A549 (cell line): ENCODE data around the gene FAAH. TPM values are rescaled to one million over a fixed set of nuclear protein-coding genes. Genes with fewer than 3 reads are reported as not detected.
A peak's percentile ranks its signal among the peaks of the same experiment; 100 is the strongest.

Experiments
- ATAC-seq, 2 experiments: fragments of 200-7000 bp in 1 of 2; fragments of >200 bp in 1 of 2; cut with Nextera tagmentation in 1 of 2; cut with Tn5 transposase in 1 of 2; 3 replicates each; pipeline versions ENCODE4 v1.8.0 to v1.9.1; 2018 to 2020; ENCODE audit warnings: mild to moderate bottlenecking in 1 of 2, moderate library complexity in 1 of 2
- CTCF ChIA-PET: fragments of 300-600 bp; sonication (Branson Sonifier 250); formaldehyde crosslinking; extraction: SDS; loops from one replicate; lab custom pipeline; 2021; ENCODE audit warnings: antibody characterized with exemption, inconsistent platforms; lab: Yijun Ruan, JAX
- POLR2A ChIA-PET: fragments of 350-600 bp; formaldehyde crosslinking; extraction: SDS; loops from one replicate; lab custom pipeline; 2021; ENCODE audit warnings: antibody characterized with exemption, inconsistent platforms; lab: Yijun Ruan, JAX
- DNase-seq, 2 experiments: peaks; one replicate each; pipeline versions ENCODE4 v3.0.0 to v3.0.0-alpha.2; 2011 to 2016; ENCODE audit warnings: low read depth in 1 of 2, low spot score in 1 of 2
- FAIRE-seq: peaks from 2 replicates; lab custom pipeline; 2011; peaks lifted over from hg19 to GRCh38; lab: Jason Lieb, UNC
- H3K27ac ChIP-seq, 2 experiments: fragments of >200 bp; sonication (Bioruptor Twin); formaldehyde crosslinking; 3 replicates each; pipeline ENCODE4 v1.5.1; 2016 to 2017
- H3K4me1 ChIP-seq: fragments of >200 bp; sonication (Bioruptor Twin); formaldehyde crosslinking; 3 replicates; pipeline ENCODE4 v1.6.1; 2016
- H3K4me2 ChIP-seq: fragments of >200 bp; sonication (Bioruptor Twin); formaldehyde crosslinking; 3 replicates; pipeline ENCODE4 v1.6.1; 2016
- H3K4me3 ChIP-seq: fragments of >200 bp; sonication (Bioruptor Twin); formaldehyde crosslinking; 3 replicates; pipeline ENCODE4 v1.5.1; 2016
- H3K9me3 ChIP-seq: fragments of >200 bp; sonication (Bioruptor Twin); formaldehyde crosslinking; 3 replicates; pipeline ENCODE4 v1.6.1; 2016
- ATOH8 ChIP-seq: fragments of 250-450 bp; sonication (Bioruptor Pico); IDR thresholded peaks from 2 replicates; pipeline ENCODE4 v1.5.0; 2020; ENCODE audit warnings: low read depth, mild to moderate bottlenecking, moderate library complexity
- CHD4 ChIP-seq: fragments of 200-600 bp; sonication (generic); IDR thresholded peaks from 2 replicates; pipeline ENCODE4 v1.6.1; 2016; ENCODE audit warnings: antibody characterized with exemption, mild to moderate bottlenecking, borderline replicate concordance
- EHF ChIP-seq: fragments of 250-450 bp; sonication (Bioruptor Pico); IDR thresholded peaks from 2 replicates; pipeline ENCODE4 v1.5.0; 2020; ENCODE audit warnings: mild to moderate bottlenecking
- EP300 ChIP-seq, 2 experiments: fragments of >200 bp; sonication (Bioruptor Twin); formaldehyde crosslinking; IDR thresholded peaks; 2 replicates in 1 of 2; 3 replicates in 1 of 2; pipeline ENCODE4 v1.6.1; 2016 to 2017
- FOSB ChIP-seq: fragments of 250-450 bp; sonication (Bioruptor Pico); IDR thresholded peaks from 2 replicates; pipeline ENCODE4 v1.5.0; 2020; ENCODE audit warnings: mild to moderate bottlenecking, moderate library complexity
- FOXS1 ChIP-seq: fragments of 250-450 bp; sonication (Bioruptor Pico); IDR thresholded peaks from 2 replicates; pipeline ENCODE4 v1.5.0; 2020; ENCODE audit warnings: mild to moderate bottlenecking, moderate library complexity
- HMGXB4 ChIP-seq: fragments of 250-450 bp; sonication (Bioruptor Pico); IDR thresholded peaks from 2 replicates; pipeline ENCODE4 v1.5.0; 2021; ENCODE audit warnings: mild to moderate bottlenecking, moderate library complexity, borderline replicate concordance
- HOXB5 ChIP-seq: fragments of 250-450 bp; sonication (Bioruptor Pico); IDR thresholded peaks from 2 replicates; pipeline ENCODE4 v1.5.0; 2020; ENCODE audit warnings: mild to moderate bottlenecking, moderate library complexity
- JUN ChIP-seq, 2 experiments: fragments of >200 bp; sonication (Bioruptor Twin); formaldehyde crosslinking; IDR thresholded peaks; 2 replicates in 1 of 2; 3 replicates in 1 of 2; pipeline ENCODE4 v1.6.1; 2016 to 2017
- JUNB ChIP-seq: fragments of >200 bp; sonication (Bioruptor Twin); formaldehyde crosslinking; IDR thresholded peaks from 2 replicates; pipeline ENCODE4 v1.6.1; 2016
- MYC ChIP-seq: IDR thresholded peaks from 2 replicates; pipeline ENCODE4 v1.6.1; 2012; ENCODE audit warnings: mild to moderate bottlenecking, inconsistent platforms, low read length, improper control_type of control experiment, borderline replicate concordance
- NR3C1 ChIP-seq: fragments of >200 bp; sonication (Bioruptor Twin); formaldehyde crosslinking; IDR thresholded peaks from 3 replicates; pipeline ENCODE4 v1.6.1; 2017
- PBX3 ChIP-seq: IDR thresholded peaks from 2 replicates; pipeline ENCODE4 v1.6.1; 2012
- PHF8 ChIP-seq: fragments of 200-600 bp; sonication (generic); IDR thresholded peaks from 2 replicates; pipeline ENCODE4 v1.6.1; 2016; ENCODE audit warnings: low read depth, mild to moderate bottlenecking, antibody characterized with exemption, moderate library complexity, borderline replicate concordance
- POLR2A ChIP-seq: IDR thresholded peaks from 2 replicates; pipeline ENCODE4 v1.6.1; 2012; ENCODE audit warnings: mild to moderate bottlenecking, low read length
- RAD21 ChIP-seq, 2 experiments: fragments of >200 bp in 1 of 2; sonication (Bioruptor Twin) in 1 of 2; formaldehyde crosslinking in 1 of 2; IDR thresholded peaks in 1 of 2; conservative IDR thresholded peaks in 1 of 2; 2 replicates in 1 of 2; 3 replicates in 1 of 2; pipeline ENCODE4 v1.6.1; 2012 to 2018; ENCODE audit warnings: inconsistent platforms in 1 of 2
- REST ChIP-seq: fragments of 200-600 bp; sonication (generic); IDR thresholded peaks from 2 replicates; pipeline ENCODE4 v1.6.1; 2016; ENCODE audit warnings: antibody characterized with exemption, mild to moderate bottlenecking, moderate library complexity
- RNF2 ChIP-seq: fragments of 200-600 bp; sonication (generic); IDR thresholded peaks from 2 replicates; pipeline ENCODE4 v1.6.1; 2016; ENCODE audit warnings: low read depth, mild to moderate bottlenecking, antibody characterized with exemption, moderate library complexity, borderline replicate concordance
- SREBF2 ChIP-seq: fragments of 450-650 bp; IDR thresholded peaks from 2 replicates; pipeline ENCODE4 v1.6.1; 2014; ENCODE audit warnings: mild to moderate bottlenecking, moderate library complexity
- ZC3H11A ChIP-seq: fragments of 450-650 bp; IDR thresholded peaks from 2 replicates; pipeline ENCODE4 v1.6.1; 2014; ENCODE audit warnings: antibody characterized with exemption, mild to moderate bottlenecking
- ZFP36 ChIP-seq: fragments of 450-650 bp; IDR thresholded peaks from 2 replicates; pipeline ENCODE4 v1.6.1; 2014; ENCODE audit warnings: borderline replicate concordance; ENCODE audit not compliant: partially characterized antibody
- WGBS: methylation state at CpG from one replicate; pipeline ENCODE4 v1.1.6; 2017; ENCODE audit errors: missing lambda C conversion rate; 5-methylcytosine and 5-hydroxymethylcytosine counted together
- polyA plus RNA-seq, 4 experiments: library from polyadenylated mRNA; depleted of rRNA in 3 of 4; stranded (reverse); fragments of >200 nt; fragmentation: RNase III in 1 of 4; extraction: RNeasy Plus Mini Kit Qiagen cat#74134 plus additional on column Dnase treatment in 1 of 4; gene quantifications; 2 replicates in 3 of 4; 3 replicates in 1 of 4; pipeline ENCODE4 v1.2.3, GENCODE V29; 2011 to 2017

FAAH gene
- polyA plus RNA-seq, 2 of the 4 experiments (the other 2 are of a cell fraction) = 1.2 to 1.3 TPM

DNA sequence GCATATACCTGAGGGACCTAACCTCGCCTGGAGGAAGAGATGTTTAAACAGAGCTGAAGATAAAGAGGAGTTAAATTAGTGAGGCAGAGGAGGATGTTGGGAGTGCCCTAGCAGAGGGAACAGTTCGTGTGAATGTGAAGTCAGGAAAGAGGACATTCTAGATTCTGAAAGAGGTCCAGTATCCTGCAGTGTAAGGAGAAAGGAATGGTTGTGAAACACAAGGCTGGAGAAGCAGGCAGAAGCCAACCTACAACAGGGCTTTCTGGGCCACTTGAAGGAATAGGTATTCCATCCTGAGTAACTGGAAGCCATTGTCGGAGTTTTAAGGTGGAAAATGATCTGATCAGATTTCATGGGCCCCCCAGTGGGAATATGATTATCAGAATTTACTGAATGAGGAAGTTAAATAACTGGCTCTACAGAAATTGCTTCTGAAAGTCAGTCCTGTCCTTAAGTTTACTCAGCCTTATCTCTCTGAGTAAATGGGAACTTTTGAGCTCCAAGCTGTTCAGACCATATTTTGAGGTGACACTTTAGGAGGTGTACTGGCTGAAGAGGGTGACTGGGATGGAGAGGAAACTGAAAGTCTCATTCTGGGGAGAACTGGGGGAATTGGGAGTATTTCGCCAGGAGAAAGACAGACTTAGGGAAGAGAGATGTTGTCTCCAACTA, 24.4 kb upstream of the FAAH start:
- TF ChIP-seq PHF8 = no peak
- no peak for TF ChIP-seq ZC3H11A
- no peak for TF ChIP-seq JUNB
- TF ChIP-seq HOXB5 = no peak
- no peak for TF ChIP-seq REST
- TF ChIP-seq RNF2 = no peak
- TF ChIP-seq EP300 (IDR thresholded peaks at IDR 0.05) = no peak
- TF ChIP-seq FOXS1 (CRISPR knock-in tag) = no peak
- no peak for TF ChIP-seq FOSB (CRISPR knock-in tag)
- no peak for TF ChIP-seq RAD21 (conservative IDR thresholded peaks at IDR 0.05 in 1 of 2, IDR thresholded peaks at IDR 0.05 in 1 of 2)
- TF ChIP-seq PBX3 = no peak
- no peak for TF ChIP-seq ZFP36
- TF ChIP-seq MYC = no peak
- no peak for TF ChIP-seq ATOH8 (CRISPR knock-in tag)
- TF ChIP-seq JUN (IDR thresholded peaks at IDR 0.05) = no peak
- no peak for TF ChIP-seq SREBF2
- FAIRE-seq = no peak
- Histone ChIP-seq H3K4me3 (no peak overlapping the region), H3K4me2 (no peak overlapping the region), H3K9me3 (no peaks in the 10 kb centered on the region), H3K4me1 (no peaks in the 10 kb centered on the region), H3K27ac (no peak overlapping the region)
- ChIA-PET CTCF (interaction anchor here (0.8 kb wide), 1 partner anchor 12 kb away, joined by 3 read pairs; no protein-coding TSS in a partner anchor), POLR2A (no interaction called here)
- 70% methylated on average over 4 of the region's 4 CpGs for WGBS
- peak; percentile 30 to 62; a peak in 4 of 6 replicates for ATAC-seq
- DNase-seq = no peak

DNA sequence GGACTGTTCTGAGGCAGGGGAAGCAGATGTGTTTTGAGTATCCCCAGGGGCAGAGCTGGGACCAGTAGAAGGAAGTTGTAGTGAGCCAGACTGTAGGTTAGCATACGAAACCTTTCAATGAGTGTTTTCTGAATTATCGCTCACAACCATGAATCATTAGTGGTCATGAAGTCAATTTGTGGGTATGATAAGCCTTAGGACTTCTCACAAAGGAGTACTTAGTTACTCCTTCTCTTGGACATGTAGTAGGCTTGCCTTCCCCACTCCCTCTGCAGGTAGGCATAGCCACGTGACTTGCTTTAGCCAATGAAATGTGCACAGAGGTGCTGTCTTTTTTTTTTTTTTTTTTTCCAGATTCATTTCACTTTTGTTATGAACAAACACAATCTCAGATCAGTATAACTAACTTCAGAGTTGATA, 23.9 kb upstream of the FAAH start:
- Histone ChIP-seq H3K27ac (no peak overlapping the region), H3K4me2 (no peak overlapping the region), H3K9me3 (no peaks in the 10 kb centered on the region)
- FAIRE-seq (no peak), DNase-seq (no peak)
- CTCF ChIA-PET = interaction anchor here (1.3 kb wide), 1 partner anchor 36 kb away, joined by 3 read pairs; no protein-coding TSS in a partner anchor
- TF ChIP-seq CHD4 (no peak), FOXS1 (CRISPR knock-in tag) (no peak), EHF (CRISPR knock-in tag) (no peak), FOSB (CRISPR knock-in tag) (no peak), POLR2A (no peak), NR3C1 (no peak), HMGXB4 (CRISPR knock-in tag) (no peak)
- TF ChIP-seq, all 56 proteins: peak for 0
- POLR2A ChIA-PET = no interaction called here
- no peaks in the 10 kb centered on the region for H3K4me1 ChIP-seq
- WGBS = 87% methylated on average over 3 of the region's 3 CpGs
- peak; percentile 27 to 54; a peak in 1 of 6 replicates for ATAC-seq
- no peak overlapping the region for H3K4me3 ChIP-seq
